CD4-positive, alpha-beta T cell (primary cell): ENCODE data around the gene TFEB. TPM values are rescaled to one million over a fixed set of nuclear protein-coding genes. Genes with fewer than 3 reads are reported as not detected.

Experiments
- ATAC-seq: fragments of 200-7000 bp; cut with Tn5 transposase; one replicate; pipeline ENCODE4 v1.10.0; 2022; ENCODE audit warnings: mild to moderate bottlenecking; ENCODE audit not compliant: poor library complexity
- CTCF ChIA-PET: fragments of 350-600 bp; sonication (Branson Sonifier 250); formaldehyde crosslinking; loops from one replicate; lab custom pipeline; 2021; ENCODE audit warnings: antibody characterized with exemption, inconsistent platforms; lab: Charles Lee
- POLR2A ChIA-PET: fragments of 350-600 bp; sonication (Branson Sonifier 250); formaldehyde crosslinking; loops from one replicate; lab custom pipeline; 2021; ENCODE audit warnings: antibody characterized with exemption, inconsistent platforms; lab: Charles Lee
- DNase-seq, 14 experiments: peaks; one replicate each; pipeline ENCODE4 v3.0.0-alpha.2; 2013 to 2020; ENCODE audit warnings: mixed read lengths in 2 of 14
- H3K27ac ChIP-seq, 2 donors: one replicate each; pipeline versions ENCODE4 v1.5.1 to v1.7.0; 2013; ENCODE audit warnings: low read length in 2 of 2, low read depth in 1 of 2, mild to moderate bottlenecking in 1 of 2
- H3K27me3 ChIP-seq, 2 experiments: 1 replicate in 1 of 2; 2 replicates in 1 of 2; pipeline versions ENCODE4 v1.6.1 to v1.7.0; 2013; ENCODE audit warnings: low read length in 2 of 2, control low read depth in 1 of 2, mild to moderate bottlenecking in 1 of 2, moderate library complexity in 1 of 2; ENCODE audit not compliant: insufficient read depth in 2 of 2, control insufficient read depth in 1 of 2
- H3K36me3 ChIP-seq: one replicate; pipeline ENCODE4 v1.6.1; 2013; ENCODE audit warnings: low read length, control low read depth; ENCODE audit not compliant: insufficient read depth
- H3K4me1 ChIP-seq: one replicate; pipeline ENCODE4 v1.6.1; 2013; ENCODE audit warnings: low read length, control low read depth; ENCODE audit not compliant: insufficient read depth
- H3K4me3 ChIP-seq: one replicate; pipeline ENCODE4 v1.5.1; 2013; ENCODE audit warnings: mild to moderate bottlenecking, low read length, moderate library complexity
- H3K9me3 ChIP-seq, 2 experiments: 1 replicate in 1 of 2; 2 replicates in 1 of 2; pipeline versions ENCODE4 v1.6.1 to v1.7.0; 2013; ENCODE audit warnings: low read length in 2 of 2, mild to moderate bottlenecking in 2 of 2, control low read depth in 1 of 2, moderate library complexity in 1 of 2; ENCODE audit not compliant: control insufficient read depth in 1 of 2, insufficient read depth in 1 of 2
- H3K27ac Mint-ChIP-seq: one replicate; pipeline ENCODE4 v1.8.0; 2020; ENCODE audit warnings: mixed read lengths
- H3K27me3 Mint-ChIP-seq: one replicate; pipeline ENCODE4 v1.8.0; 2021; ENCODE audit warnings: mixed read lengths
- H3K36me3 Mint-ChIP-seq: one replicate; pipeline ENCODE4 v1.8.0; 2021; ENCODE audit warnings: low read depth, mixed read lengths
- H3K4me1 Mint-ChIP-seq: one replicate; pipeline ENCODE4 v1.8.0; 2021; ENCODE audit warnings: low read depth, mixed read lengths
- H3K4me3 Mint-ChIP-seq: one replicate; pipeline ENCODE4 v1.8.0; 2020; ENCODE audit warnings: mild to moderate bottlenecking, mixed read lengths
- H3K9me3 Mint-ChIP-seq: one replicate; pipeline ENCODE4 v1.8.0; 2020; ENCODE audit warnings: mixed read lengths
- intact Hi-C, 2 experiments: fragments of 100-400 bp; cut with DNase I in 1 of 2; cut with micrococcal nuclease in 1 of 2; formaldehyde crosslinking; loops; one replicate each; pipeline versions ENCODE4 v1.15.1 to v1.9.0; 2023 to 2025; cut with DNase I, micrococcal nuclease
- total RNA-seq, 174 experiments: library from RNA in 2 of 174; stranded (reverse) in 2 of 174; gene quantifications; one replicate each; pipeline ENCODE4 v1.2.3 and lab custom pipeline; 2021 to 2026
- TF ChIP-seq, protein P1 (sequence below): fragments of 200-600 bp; IDR thresholded peaks from one replicate; pipeline ENCODE4 v1.8.0; 2022; ENCODE audit warnings: antibody characterized with exemption, mild to moderate bottlenecking

TFEB gene
- total RNA-seq, 2 experiments from 2014 or later, result 23.8 to 24.1 TPM

DNA sequence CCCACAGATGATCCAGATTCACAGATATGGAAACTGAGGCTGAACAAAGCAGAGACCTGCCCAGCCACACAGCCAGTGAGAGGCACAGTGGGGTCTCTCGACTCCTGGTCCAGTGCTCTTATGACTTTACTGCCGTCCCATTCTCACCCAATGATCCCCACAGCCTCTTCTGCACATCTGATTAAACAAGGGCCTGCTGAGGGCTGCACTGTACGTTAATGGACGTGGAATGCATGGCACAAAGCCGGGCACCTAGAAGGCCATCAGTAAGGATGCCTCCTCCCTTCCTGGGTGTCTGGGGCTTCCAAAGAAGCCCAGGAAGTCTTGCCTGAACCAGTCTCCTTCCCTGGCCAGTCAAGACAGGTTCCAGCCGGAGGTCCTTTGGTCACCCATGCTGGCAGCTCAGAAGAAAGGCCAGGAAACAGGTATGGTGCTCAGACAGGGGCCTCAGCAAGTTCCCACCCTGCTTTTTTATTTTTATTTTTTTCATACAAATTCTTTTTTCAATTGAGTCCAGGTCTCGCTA is 3.8 kb downstream of the TFEB start:
- H3K4me3 Mint-ChIP-seq, result peak overlapping the region; percentile 2

DNA sequence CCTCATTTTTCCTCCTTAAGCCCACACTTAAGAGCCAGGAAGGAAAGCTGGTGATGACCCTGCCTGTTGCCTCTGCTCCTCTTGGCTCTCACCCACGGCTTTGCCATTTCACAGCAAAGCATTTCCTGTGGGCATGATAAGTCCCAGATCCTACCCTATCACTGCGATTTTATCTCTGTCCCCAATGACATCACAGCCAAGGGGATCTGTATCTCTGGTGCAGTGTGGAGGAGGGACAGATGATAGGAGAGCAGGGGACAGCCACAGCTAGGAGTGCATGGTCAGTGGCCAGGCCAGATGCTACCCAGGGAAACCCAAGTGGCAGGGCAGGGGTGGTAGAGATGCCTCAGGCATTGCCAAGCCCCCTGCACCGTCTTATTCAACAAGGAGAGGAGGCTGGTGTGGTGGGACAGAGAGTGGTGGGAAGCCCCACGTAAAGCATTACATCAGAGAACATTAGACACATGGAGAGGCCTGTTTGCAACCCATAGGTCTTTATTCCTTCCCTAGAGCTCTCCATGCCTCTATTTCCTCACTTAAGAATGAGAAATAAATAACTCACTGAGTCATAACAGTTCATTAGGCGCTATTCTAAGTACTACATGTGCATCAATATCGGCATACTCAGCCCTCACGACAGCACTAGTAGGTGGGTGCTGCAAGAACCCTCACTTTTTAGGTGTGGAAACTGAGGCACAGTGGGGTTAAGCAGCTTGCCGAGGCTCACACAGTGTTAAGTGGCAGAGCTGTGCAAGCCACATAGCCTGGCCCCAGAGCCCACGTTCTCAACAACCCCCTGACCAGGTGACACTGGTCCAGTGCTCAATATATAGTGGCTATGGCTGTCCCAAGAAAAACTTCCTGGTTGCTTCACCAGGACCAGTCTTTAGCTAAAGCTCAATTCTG is 4.6 kb downstream of the TFEB start:
- Mint-ChIP-seq H3K4me3 (peak overlapping the region; percentile 31), H3K27ac (peak overlapping the region; percentile 64), H3K4me1 (peaks cover 55% of the 10 kb centered on the region), H3K36me3 (no peaks in the 10 kb centered on the region), H3K27me3 (no peaks in the 10 kb centered on the region), H3K9me3 (no peaks in the 10 kb centered on the region)
- no peak overlapping the region for H3K27ac ChIP-seq
- no peak for ATAC-seq
- CTCF ChIA-PET, result interaction anchor here (4.9 kb wide), 1 partner anchor 56 kb away, joined by 38 read pairs; the partner anchor contains the start of gene TOMM6
- peak in 1 of 14 experiments; percentile 38 for DNase-seq
- no peaks in the 10 kb centered on the region for H3K9me3 ChIP-seq
- H3K36me3 ChIP-seq, result no peaks in the 10 kb centered on the region
- TF ChIP-seq, protein P1, sequence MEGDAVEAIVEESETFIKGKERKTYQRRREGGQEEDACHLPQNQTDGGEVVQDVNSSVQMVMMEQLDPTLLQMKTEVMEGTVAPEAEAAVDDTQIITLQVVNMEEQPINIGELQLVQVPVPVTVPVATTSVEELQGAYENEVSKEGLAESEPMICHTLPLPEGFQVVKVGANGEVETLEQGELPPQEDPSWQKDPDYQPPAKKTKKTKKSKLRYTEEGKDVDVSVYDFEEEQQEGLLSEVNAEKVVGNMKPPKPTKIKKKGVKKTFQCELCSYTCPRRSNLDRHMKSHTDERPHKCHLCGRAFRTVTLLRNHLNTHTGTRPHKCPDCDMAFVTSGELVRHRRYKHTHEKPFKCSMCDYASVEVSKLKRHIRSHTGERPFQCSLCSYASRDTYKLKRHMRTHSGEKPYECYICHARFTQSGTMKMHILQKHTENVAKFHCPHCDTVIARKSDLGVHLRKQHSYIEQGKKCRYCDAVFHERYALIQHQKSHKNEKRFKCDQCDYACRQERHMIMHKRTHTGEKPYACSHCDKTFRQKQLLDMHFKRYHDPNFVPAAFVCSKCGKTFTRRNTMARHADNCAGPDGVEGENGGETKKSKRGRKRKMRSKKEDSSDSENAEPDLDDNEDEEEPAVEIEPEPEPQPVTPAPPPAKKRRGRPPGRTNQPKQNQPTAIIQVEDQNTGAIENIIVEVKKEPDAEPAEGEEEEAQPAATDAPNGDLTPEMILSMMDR, result no peak
- H3K27me3 ChIP-seq, result no peaks in the 10 kb centered on the region
- POLR2A ChIA-PET, result no interaction called here
- intact Hi-C loops, result loop anchor here in 1 of 2 experiments (2.0 to 10.0 kb wide), 4 partner anchors 24 to 1514 kb away; partner anchors contain the start of genes NFYA, OARD1 and TTBK1
- H3K4me3 ChIP-seq, result no peak overlapping the region
- peaks cover 79% of the 10 kb centered on the region for H3K4me1 ChIP-seq

More for the DNA sequence above, 3.8 kb downstream of the TFEB start:
- H3K36me3 Mint-ChIP-seq, result no peaks in the 10 kb centered on the region
- Histone ChIP-seq H3K9me3 (no peaks in the 10 kb centered on the region), H3K4me1 (peaks cover 78% of the 10 kb centered on the region), H3K4me3 (no peak overlapping the region), H3K27me3 (no peaks in the 10 kb centered on the region), H3K27ac (peak overlapping the region in 1 of 2 donors; percentile 6), H3K36me3 (no peaks in the 10 kb centered on the region)
- H3K27me3 Mint-ChIP-seq, result no peaks in the 10 kb centered on the region
- CTCF ChIA-PET, result interaction anchor here (4.9 kb wide), 1 partner anchor 55 kb away, joined by 38 read pairs; the partner anchor contains the start of gene TOMM6
- intact Hi-C loops, result loop anchor here in 1 of 2 experiments (2.0 to 10.0 kb wide), 4 partner anchors 25 to 1513 kb away; partner anchors contain the start of genes NFYA, OARD1 and TTBK1
- H3K9me3 Mint-ChIP-seq, result no peaks in the 10 kb centered on the region
- H3K4me1 Mint-ChIP-seq, result peaks cover 56% of the 10 kb centered on the region
- DNase-seq, result no peak
- POLR2A ChIA-PET, result no interaction called here
- no peak overlapping the region for H3K27ac Mint-ChIP-seq
- no peak for ATAC-seq
- TF ChIP-seq, protein P1, result no peak

DNA sequence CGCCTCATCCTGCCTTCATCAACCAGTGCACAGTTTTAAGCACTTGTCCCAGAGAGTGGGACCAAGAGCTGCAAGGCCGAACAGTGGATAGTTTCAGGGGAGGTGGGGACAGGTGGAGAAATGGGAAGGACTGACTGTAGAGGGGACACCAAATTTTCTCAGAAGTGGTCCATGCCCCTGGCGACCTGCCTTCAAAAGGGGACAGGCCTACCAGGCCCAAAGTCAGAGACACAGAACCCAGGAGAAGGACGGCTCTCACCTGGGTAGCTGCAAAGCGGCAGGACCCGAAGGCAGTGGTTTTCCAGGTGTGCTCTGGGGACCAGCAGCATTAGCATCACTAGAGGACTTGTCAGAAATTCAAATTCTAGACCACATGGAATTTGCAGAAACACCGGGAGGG is 5.8 kb downstream of the TFEB start:
- H3K9me3 ChIP-seq, result no peaks in the 10 kb centered on the region
- peaks cover 50% of the 10 kb centered on the region for H3K4me1 Mint-ChIP-seq
- intact Hi-C loops, result loop anchor here in 1 of 2 experiments (2.0 to 10.0 kb wide), 4 partner anchors 23 to 1515 kb away; partner anchors contain the start of genes NFYA, OARD1 and TTBK1
- no peaks in the 10 kb centered on the region for H3K36me3 Mint-ChIP-seq
- ATAC-seq (no peak), DNase-seq (no peak)
- H3K4me1 ChIP-seq, result peaks cover 80% of the 10 kb centered on the region
- CTCF ChIA-PET, result no interaction called here
- H3K4me3 ChIP-seq, result no peak overlapping the region
- no peak overlapping the region for H3K27ac ChIP-seq
- TF ChIP-seq, protein P1, result no peak
- no peaks in the 10 kb centered on the region for H3K9me3 Mint-ChIP-seq
- no peak overlapping the region for H3K27ac Mint-ChIP-seq
- POLR2A ChIA-PET, result no interaction called here
- no peaks in the 10 kb centered on the region for H3K27me3 ChIP-seq
- H3K36me3 ChIP-seq, result no peaks in the 10 kb centered on the region
- no peaks in the 10 kb centered on the region for H3K27me3 Mint-ChIP-seq
- H3K4me3 Mint-ChIP-seq, result no peak overlapping the region
